Liver (tissue), 9 donors: ENCODE measurements around the gene IL21R. TPM values are rescaled to one million over a fixed set of nuclear protein-coding genes. Genes with fewer than 3 reads are reported as not detected.

Source experiments
- DNase-seq: peaks from one replicate; pipeline ENCODE4 v3.0.0-alpha.2; 2017; ENCODE audit warnings: low spot score
- H3K27ac ChIP-seq, 2 donors: one replicate each; pipeline ENCODE4 v1.7.0; 2013; ENCODE audit warnings: inconsistent platforms in 2 of 2, low read length in 2 of 2, control low read depth in 1 of 2, low read depth in 1 of 2, mild to moderate bottlenecking in 1 of 2
- H3K27me3 ChIP-seq, 4 donors: one replicate each; pipeline versions ENCODE4 v1.6.1 to v1.7.0; 2013; ENCODE audit warnings: low read length in 3 of 4, inconsistent platforms in 1 of 4, mild to moderate bottlenecking in 1 of 4, moderate library complexity in 1 of 4; ENCODE audit not compliant: control insufficient read depth in 4 of 4, insufficient read depth in 4 of 4
- H3K36me3 ChIP-seq, 4 donors: one replicate each; pipeline versions ENCODE4 v1.6.1 to v1.7.0; 2013; ENCODE audit warnings: low read length in 3 of 4, mild to moderate bottlenecking in 3 of 4, low read depth in 1 of 4, moderate library complexity in 1 of 4; ENCODE audit not compliant: control insufficient read depth in 4 of 4, insufficient read depth in 3 of 4
- H3K4me1 ChIP-seq, 4 donors: one replicate each; pipeline versions ENCODE4 v1.6.1 to v1.7.0; 2013; ENCODE audit warnings: low read length in 3 of 4, mild to moderate bottlenecking in 3 of 4, moderate library complexity in 1 of 4; ENCODE audit not compliant: control insufficient read depth in 4 of 4, insufficient read depth in 4 of 4
- H3K4me3 ChIP-seq, 3 donors: one replicate each; pipeline versions ENCODE4 v1.6.1 to v1.7.0; 2013; ENCODE audit warnings: low read length in 3 of 3, control low read depth in 1 of 3, low read depth in 1 of 3, mild to moderate bottlenecking in 1 of 3
- H3K9ac ChIP-seq, 2 donors: one replicate each; pipeline ENCODE4 v1.7.0; 2013; ENCODE audit warnings: low read length in 2 of 2, mild to moderate bottlenecking in 2 of 2, moderate library complexity in 2 of 2, control low read depth in 1 of 2, low read depth in 1 of 2
- H3K9me3 ChIP-seq, 4 donors: one replicate each; pipeline versions ENCODE4 v1.6.1 to v1.7.0; 2013; ENCODE audit warnings: low read length in 3 of 4; ENCODE audit not compliant: control insufficient read depth in 4 of 4
- ATF3 ChIP-seq: IDR thresholded peaks from 2 replicates; pipeline ENCODE4 v1.6.1; 2016; ENCODE audit warnings: antibody characterized with exemption
- EGR1 ChIP-seq, 2 donors: IDR thresholded peaks; 2 replicates each; pipeline ENCODE4 v1.6.1; 2016 to 2018; ENCODE audit warnings: antibody characterized with exemption in 2 of 2, low read depth in 2 of 2
- FOXA1 ChIP-seq: IDR thresholded peaks from 2 replicates; pipeline ENCODE4 v1.6.1; 2016; ENCODE audit warnings: antibody characterized with exemption
- FOXA2 ChIP-seq: IDR thresholded peaks from 2 replicates; pipeline ENCODE4 v1.6.1; 2016; ENCODE audit warnings: antibody characterized with exemption
- GABPA ChIP-seq, 2 donors: IDR thresholded peaks in 1 of 2; conservative IDR thresholded peaks in 1 of 2; 2 replicates each; pipeline ENCODE4 v1.6.1; 2016; ENCODE audit warnings: antibody characterized with exemption in 2 of 2, mild to moderate bottlenecking in 1 of 2, moderate library complexity in 1 of 2
- HNF4G ChIP-seq: IDR thresholded peaks from 2 replicates; pipeline ENCODE4 v1.6.1; 2016; ENCODE audit warnings: antibody characterized with exemption
- JUND ChIP-seq, 2 donors: IDR thresholded peaks; 2 replicates each; pipeline ENCODE4 v1.6.1; 2016; ENCODE audit warnings: antibody characterized with exemption in 2 of 2
- NR2F2 ChIP-seq: IDR thresholded peaks from 2 replicates; pipeline ENCODE4 v1.6.1; 2016; ENCODE audit warnings: antibody characterized with exemption
- RAD21 ChIP-seq, 2 donors: IDR thresholded peaks; 2 replicates each; pipeline ENCODE4 v1.6.1; 2016; ENCODE audit warnings: antibody characterized with exemption in 2 of 2, mild to moderate bottlenecking in 2 of 2
- REST ChIP-seq: IDR thresholded peaks from 2 replicates; pipeline ENCODE4 v1.6.1; 2016; ENCODE audit warnings: antibody characterized with exemption, mild to moderate bottlenecking
- RXRA ChIP-seq, 2 donors: IDR thresholded peaks; 2 replicates each; pipeline ENCODE4 v1.6.1; 2017 to 2018; ENCODE audit warnings: antibody characterized with exemption in 2 of 2, mild to moderate bottlenecking in 1 of 2
- SP1 ChIP-seq: IDR thresholded peaks from 2 replicates; pipeline ENCODE4 v1.6.1; 2018; ENCODE audit warnings: antibody characterized with exemption, mild to moderate bottlenecking
- TAF1 ChIP-seq: conservative IDR thresholded peaks from 2 replicates; pipeline ENCODE4 v1.6.1; 2016; ENCODE audit warnings: antibody characterized with exemption, mild to moderate bottlenecking
- YY1 ChIP-seq: IDR thresholded peaks from 2 replicates; pipeline ENCODE4 v1.6.1; 2016; ENCODE audit warnings: antibody characterized with exemption, mild to moderate bottlenecking
- ZBTB33 ChIP-seq: IDR thresholded peaks from 2 replicates; pipeline ENCODE4 v1.6.1; 2016; ENCODE audit warnings: antibody characterized with exemption
- WGBS: extraction: QIAGEN DNeasy Blood & Tissue Kit; methylation state at CpG from one replicate; pipeline ENCODE4 v1.1.7; 2013; 5-methylcytosine and 5-hydroxymethylcytosine counted together
- polyA plus RNA-seq, 2 donors: library from polyadenylated mRNA; stranded (reverse) in 1 of 2; unstranded in 1 of 2; fragments of 200-250 nt in 1 of 2; fragments of >200 nt in 1 of 2; fragmentation: Nextera tagmentation in 1 of 2; extraction: Ambion mirVana in 1 of 2; gene quantifications; one replicate each; pipeline versions ENCODE4 v1.2.1 to v1.2.3, GENCODE V29; 2013 to 2015
- total RNA-seq, 2 donors: library from RNA; depleted of rRNA; stranded (reverse); fragments of >200 nt; gene quantifications; one replicate each; pipeline ENCODE4 v1.2.3, GENCODE V29; 2014
- TF ChIP-seq, protein P1 (sequence below): fragments of 150-350 bp; IDR thresholded peaks from 2 replicates; pipeline ENCODE4 v1.5.1; 2017; ENCODE audit warnings: improper control_type of control experiment, low read depth, low read length; ENCODE audit not compliant: missing input control
- donor health status: healthy.
- donor health status: healthy.
- donor health status: healthy.
- donor health status: healthy.
- donor health status: healthy.

IL21R gene
- total and polyA plus RNA-seq, 4 donors = 0.19 to 0.84 (median 0.39) TPM

- Histone ChIP-seq H3K36me3 (peaks cover 20 to 92% (median 56%) of the 10 kb centered on the region in 4 donors), H3K9me3 (no peaks in the 10 kb centered on the region), H3K27ac (no peak overlapping the region), H3K4me3 (no peak overlapping the region), H3K9ac (no peak overlapping the region), H3K27me3 (no peaks in the 10 kb centered on the region), H3K4me1 (no peaks in the 10 kb centered on the region)
- no peak for TF ChIP-seq NR2F2
- no peak for TF ChIP-seq ZBTB33
- TF ChIP-seq SP1 = no peak
- TF ChIP-seq, protein P1, sequence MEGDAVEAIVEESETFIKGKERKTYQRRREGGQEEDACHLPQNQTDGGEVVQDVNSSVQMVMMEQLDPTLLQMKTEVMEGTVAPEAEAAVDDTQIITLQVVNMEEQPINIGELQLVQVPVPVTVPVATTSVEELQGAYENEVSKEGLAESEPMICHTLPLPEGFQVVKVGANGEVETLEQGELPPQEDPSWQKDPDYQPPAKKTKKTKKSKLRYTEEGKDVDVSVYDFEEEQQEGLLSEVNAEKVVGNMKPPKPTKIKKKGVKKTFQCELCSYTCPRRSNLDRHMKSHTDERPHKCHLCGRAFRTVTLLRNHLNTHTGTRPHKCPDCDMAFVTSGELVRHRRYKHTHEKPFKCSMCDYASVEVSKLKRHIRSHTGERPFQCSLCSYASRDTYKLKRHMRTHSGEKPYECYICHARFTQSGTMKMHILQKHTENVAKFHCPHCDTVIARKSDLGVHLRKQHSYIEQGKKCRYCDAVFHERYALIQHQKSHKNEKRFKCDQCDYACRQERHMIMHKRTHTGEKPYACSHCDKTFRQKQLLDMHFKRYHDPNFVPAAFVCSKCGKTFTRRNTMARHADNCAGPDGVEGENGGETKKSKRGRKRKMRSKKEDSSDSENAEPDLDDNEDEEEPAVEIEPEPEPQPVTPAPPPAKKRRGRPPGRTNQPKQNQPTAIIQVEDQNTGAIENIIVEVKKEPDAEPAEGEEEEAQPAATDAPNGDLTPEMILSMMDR = no peak
- 87% methylated on average over 11 of the region's 11 CpGs for WGBS
- DNase-seq = no peak
Measured at GRCh38 chr16:27492588-27492979, 90.6 kb downstream of the IL21R start.

GRCh38 chr16:27495191-27495590 lies 93.2 kb downstream of the IL21R start:
- no peak for TF ChIP-seq RAD21 (IDR thresholded peaks at IDR 0.05)
- TF ChIP-seq EGR1 (IDR thresholded peaks at IDR 0.05; ENCODE audit: low read depth in 2 of 2) = no peak
- no peak for TF ChIP-seq ATF3
- TF ChIP-seq FOXA1 = no peak
- no peak for TF ChIP-seq FOXA2
- no peak for TF ChIP-seq RXRA (IDR thresholded peaks at IDR 0.05)
- TF ChIP-seq TAF1 = no peak
- TF ChIP-seq GABPA (IDR thresholded peaks at IDR 0.05 in 1 of 2, conservative IDR thresholded peaks at IDR 0.05 in 1 of 2) = no peak
- TF ChIP-seq REST = no peak
- TF ChIP-seq YY1 = no peak
- no peak for TF ChIP-seq HNF4G
- no peak for TF ChIP-seq ZBTB33
- no peak for TF ChIP-seq JUND (IDR thresholded peaks at IDR 0.05)
- H3K27ac ChIP-seq = no peak overlapping the region
- peaks cover 17 to 91% (median 60%) of the 10 kb centered on the region in 4 donors for H3K36me3 ChIP-seq
- no peak overlapping the region for H3K9ac ChIP-seq
- WGBS = 96% methylated on average over 13 of the region's 13 CpGs
- H3K27me3 ChIP-seq = no peaks in the 10 kb centered on the region
- H3K9me3 ChIP-seq = no peaks in the 10 kb centered on the region
- no peaks in the 10 kb centered on the region for H3K4me1 ChIP-seq
- no peak for DNase-seq
- no peak overlapping the region for H3K4me3 ChIP-seq
